OCI-LY3 (cell line): ENCODE results near the gene CTNNA3.

Source experiments
- H2AFZ ChIP-seq: fragments of 200-600, 300-600 bp; shearing (Covaris generic); 2 replicates; pipeline ENCODE4 v1.6.0; 2014; ENCODE audit warnings: antibody characterized with exemption, low read depth, low read length
- H3K27ac ChIP-seq: fragments of 200-600, 300-600 bp; sonication (generic); 2 replicates; pipeline ENCODE4 v1.5.1; 2014; ENCODE audit warnings: mild to moderate bottlenecking, low read length, moderate library complexity, mixed read lengths
- H3K27me3 ChIP-seq: fragments of 200-600, 300-600 bp; sonication (generic); 2 replicates; pipeline ENCODE4 v1.6.1; 2014; ENCODE audit warnings: low read depth, low read length, mixed read lengths
- H3K36me3 ChIP-seq: fragments of 200-600, 300-600 bp; sonication (generic); replicated peaks from 2 replicates; pipeline ENCODE3; 2014; ENCODE audit warnings: low read depth, low read length, mixed read lengths
- H3K4me1 ChIP-seq: fragments of 300-600, 200-600 bp; sonication (generic); 2 replicates; pipeline ENCODE4 v1.6.1; 2014; ENCODE audit warnings: low read length, mixed read lengths
- H3K4me2 ChIP-seq: fragments of 200-600, 300-600 bp; sonication (generic); 2 replicates; pipeline ENCODE4 v1.6.1; 2014; ENCODE audit warnings: low read length, mixed read lengths
- H3K4me3 ChIP-seq: fragments of 300-600, 200-600 bp; sonication (generic); 2 replicates; pipeline ENCODE4 v1.5.1; 2014; ENCODE audit warnings: antibody characterized with exemption, mild to moderate bottlenecking, low read length, moderate library complexity
- H3K79me2 ChIP-seq: fragments of 300-600, 200-600 bp; shearing (Covaris generic); 2 replicates; pipeline ENCODE4 v1.6.1; 2014; ENCODE audit warnings: mild to moderate bottlenecking, low read length, mixed read lengths
- H3K9ac ChIP-seq: fragments of 300-600, 200-600 bp; shearing (Covaris generic); 2 replicates; pipeline ENCODE4 v1.6.0; 2014; ENCODE audit warnings: mild to moderate bottlenecking, low read length, moderate library complexity
- H3K9me3 ChIP-seq: fragments of 200-600, 300-600 bp; shearing (Covaris generic); 2 replicates; pipeline ENCODE4 v1.6.1; 2014; ENCODE audit warnings: low read length, mixed read lengths; ENCODE audit not compliant: insufficient read depth
- H4K20me1 ChIP-seq: fragments of 200-600, 300-600 bp; sonication (generic); 2 replicates; pipeline ENCODE4 v1.6.1; 2016; ENCODE audit warnings: low read length, mixed read lengths; ENCODE audit not compliant: insufficient read depth
- EZH2phosphoT487 ChIP-seq: fragments of 200-600 bp; shearing (Covaris generic); IDR thresholded peaks from 2 replicates; pipeline ENCODE4 v1.6.1; 2018; ENCODE audit warnings: antibody characterized with exemption, mixed run types, low read depth
- TF ChIP-seq, protein P1 (sequence below): fragments of 200-600, 300-600 bp; sonication (generic); IDR thresholded peaks from 2 replicates; pipeline ENCODE4 v1.5.1; 2014; ENCODE audit warnings: antibody characterized with exemption, low read length, low read depth

Gene CTNNA3

DNA sequence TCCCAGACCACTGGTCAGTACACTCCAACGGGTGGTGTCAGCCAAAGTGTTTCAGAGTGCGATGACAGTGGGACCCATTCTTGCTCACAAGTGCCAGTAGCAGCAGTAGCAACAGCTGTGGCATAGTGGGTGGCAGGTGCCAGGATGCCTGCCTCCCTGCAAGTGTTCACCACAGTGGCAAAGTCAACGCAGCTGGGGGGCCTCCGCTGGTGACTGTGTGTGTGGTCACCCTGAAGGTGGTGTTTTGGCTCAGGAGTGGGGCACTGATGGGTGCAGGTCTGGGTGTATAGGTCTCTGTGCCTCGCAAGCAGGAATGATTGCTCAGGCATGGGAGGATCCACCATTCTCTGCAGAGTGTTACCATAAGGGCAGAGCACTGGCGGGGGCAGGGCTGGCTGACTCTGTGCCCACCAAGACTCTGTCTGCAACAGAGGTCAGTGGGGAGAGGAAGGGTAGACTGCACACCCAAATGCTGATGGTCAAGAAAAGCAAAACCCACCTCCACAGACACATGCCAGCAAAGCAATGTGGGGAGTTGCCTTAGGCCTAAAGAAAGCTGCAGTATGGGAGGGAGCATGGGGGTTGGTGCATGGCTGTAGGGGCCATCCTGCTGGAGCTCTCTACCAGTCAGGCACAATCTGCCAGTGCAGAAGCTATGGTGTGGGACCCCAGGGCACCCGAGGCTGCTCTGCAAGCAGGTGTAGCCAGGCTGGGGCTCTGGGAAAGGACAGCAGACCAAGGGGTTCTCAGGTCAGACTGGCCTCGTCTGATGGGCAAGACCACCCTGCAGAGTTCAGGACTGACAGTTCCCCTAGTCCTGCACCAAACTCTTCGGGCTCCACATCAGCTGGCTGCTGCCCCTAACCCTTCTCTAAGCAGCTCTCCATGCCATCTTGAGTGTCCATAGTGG lies 368.1 kb downstream of the CTNNA3 start:
- no peak overlapping the region for H3K27ac ChIP-seq
- H3K4me2 ChIP-seq = no peak overlapping the region
- H2AFZ ChIP-seq = no peak overlapping the region
- H4K20me1 ChIP-seq = no peaks in the 10 kb centered on the region
- no peak overlapping the region for H3K4me3 ChIP-seq
- no peaks in the 10 kb centered on the region for H3K9me3 ChIP-seq
- TF ChIP-seq, protein P1, sequence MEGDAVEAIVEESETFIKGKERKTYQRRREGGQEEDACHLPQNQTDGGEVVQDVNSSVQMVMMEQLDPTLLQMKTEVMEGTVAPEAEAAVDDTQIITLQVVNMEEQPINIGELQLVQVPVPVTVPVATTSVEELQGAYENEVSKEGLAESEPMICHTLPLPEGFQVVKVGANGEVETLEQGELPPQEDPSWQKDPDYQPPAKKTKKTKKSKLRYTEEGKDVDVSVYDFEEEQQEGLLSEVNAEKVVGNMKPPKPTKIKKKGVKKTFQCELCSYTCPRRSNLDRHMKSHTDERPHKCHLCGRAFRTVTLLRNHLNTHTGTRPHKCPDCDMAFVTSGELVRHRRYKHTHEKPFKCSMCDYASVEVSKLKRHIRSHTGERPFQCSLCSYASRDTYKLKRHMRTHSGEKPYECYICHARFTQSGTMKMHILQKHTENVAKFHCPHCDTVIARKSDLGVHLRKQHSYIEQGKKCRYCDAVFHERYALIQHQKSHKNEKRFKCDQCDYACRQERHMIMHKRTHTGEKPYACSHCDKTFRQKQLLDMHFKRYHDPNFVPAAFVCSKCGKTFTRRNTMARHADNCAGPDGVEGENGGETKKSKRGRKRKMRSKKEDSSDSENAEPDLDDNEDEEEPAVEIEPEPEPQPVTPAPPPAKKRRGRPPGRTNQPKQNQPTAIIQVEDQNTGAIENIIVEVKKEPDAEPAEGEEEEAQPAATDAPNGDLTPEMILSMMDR = no peak
- no peak for TF ChIP-seq EZH2phosphoT487
- no peaks in the 10 kb centered on the region for H3K36me3 ChIP-seq
- no peaks in the 10 kb centered on the region for H3K79me2 ChIP-seq
- no peaks in the 10 kb centered on the region for H3K4me1 ChIP-seq
- no peak overlapping the region for H3K9ac ChIP-seq
- no peaks in the 10 kb centered on the region for H3K27me3 ChIP-seq

DNA sequence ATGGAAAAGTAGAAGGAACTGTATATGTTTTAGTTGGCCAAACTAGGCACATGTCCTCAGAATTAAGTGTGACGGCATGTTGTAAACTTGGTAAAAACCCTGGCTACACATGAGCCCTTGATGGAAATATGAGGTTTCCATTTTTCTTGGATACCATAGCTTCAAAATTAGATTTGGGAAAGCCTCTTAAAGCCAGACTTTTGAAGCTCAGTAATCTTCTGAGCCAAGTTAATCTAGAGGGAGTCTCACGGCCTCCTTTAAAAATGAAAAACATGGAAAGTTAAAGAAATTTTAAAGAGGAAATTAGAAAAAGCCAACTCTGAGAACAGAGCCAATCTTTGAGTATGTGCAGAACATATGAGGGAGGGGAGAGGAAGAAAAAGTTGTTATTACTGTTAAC lies 376.0 kb downstream of the CTNNA3 start:
- H3K79me2 ChIP-seq = no peaks in the 10 kb centered on the region
- no peak overlapping the region for H3K9ac ChIP-seq
- H3K36me3 ChIP-seq = no peaks in the 10 kb centered on the region
- no peaks in the 10 kb centered on the region for H3K9me3 ChIP-seq
- TF ChIP-seq, protein P1 = no peak
- TF ChIP-seq EZH2phosphoT487 = no peak
- no peak overlapping the region for H3K27ac ChIP-seq
- no peaks in the 10 kb centered on the region for H4K20me1 ChIP-seq
- H3K4me2 ChIP-seq = no peak overlapping the region
- H3K4me3 ChIP-seq = no peak overlapping the region
- no peaks in the 10 kb centered on the region for H3K27me3 ChIP-seq
- H3K4me1 ChIP-seq = no peaks in the 10 kb centered on the region
- no peak overlapping the region for H2AFZ ChIP-seq

DNA sequence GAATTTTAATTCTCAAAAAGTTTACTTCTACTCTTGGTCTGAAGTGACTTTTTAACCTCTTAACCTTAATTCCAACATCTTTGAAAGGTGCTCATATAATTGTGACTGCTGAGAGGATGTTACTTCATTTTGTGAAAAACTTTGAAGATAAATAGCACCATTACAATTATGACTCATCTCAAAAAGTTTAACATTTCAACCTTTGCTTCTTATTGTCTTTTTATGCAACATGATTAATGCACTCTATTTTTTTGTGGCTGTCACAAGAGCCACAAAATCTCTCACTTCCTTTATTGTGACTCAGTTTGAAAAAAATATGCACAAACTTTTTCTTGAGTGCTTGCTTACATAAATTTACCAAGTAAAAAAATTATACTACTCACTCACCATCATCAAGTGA lies 387.1 kb downstream of the CTNNA3 start:
- TF ChIP-seq, protein P1 = no peak
- no peak for TF ChIP-seq EZH2phosphoT487
- no peak overlapping the region for H2AFZ ChIP-seq
- peaks cover 6% of the 10 kb centered on the region for H3K4me1 ChIP-seq
- H3K27ac ChIP-seq = no peak overlapping the region
- H3K79me2 ChIP-seq = no peaks in the 10 kb centered on the region
- H3K9me3 ChIP-seq = no peaks in the 10 kb centered on the region
- no peak overlapping the region for H3K4me2 ChIP-seq
- no peak overlapping the region for H3K9ac ChIP-seq
- no peaks in the 10 kb centered on the region for H4K20me1 ChIP-seq
- H3K27me3 ChIP-seq = no peaks in the 10 kb centered on the region
- no peak overlapping the region for H3K4me3 ChIP-seq
- H3K36me3 ChIP-seq = no peaks in the 10 kb centered on the region

DNA sequence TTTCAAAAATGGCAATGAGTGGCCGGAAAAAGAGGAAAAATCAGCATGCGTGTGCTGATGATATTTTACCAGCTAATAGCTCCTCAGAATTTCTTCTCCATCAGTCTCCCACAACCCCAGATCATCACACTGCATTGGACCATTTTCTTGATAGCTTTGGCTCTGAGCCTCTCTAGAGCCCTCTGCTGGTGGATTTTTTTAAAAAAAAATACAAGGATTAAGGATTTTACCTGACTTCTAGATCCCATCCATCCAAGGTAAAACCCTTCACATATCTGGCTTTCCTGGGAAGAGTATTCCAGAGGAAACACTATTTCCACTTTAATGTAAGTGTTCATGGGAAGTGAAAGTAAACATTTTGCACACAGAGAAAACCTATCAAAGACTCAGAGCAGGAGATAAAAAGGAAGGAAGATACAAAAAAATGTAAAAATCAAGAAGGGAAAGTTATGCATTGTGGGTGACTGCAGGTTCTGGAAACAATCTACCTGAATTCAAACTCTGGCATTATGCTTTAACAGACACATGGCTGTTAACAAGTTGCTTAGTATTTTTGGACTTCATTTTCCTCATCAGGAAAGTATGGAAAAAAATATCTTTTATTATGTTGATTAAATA lies 389.3 kb downstream of the CTNNA3 start:
- Histone ChIP-seq H4K20me1 (no peaks in the 10 kb centered on the region), H3K4me1 (peaks cover 6% of the 10 kb centered on the region), H3K36me3 (no peaks in the 10 kb centered on the region), H3K79me2 (no peaks in the 10 kb centered on the region), H2AFZ (no peak overlapping the region), H3K27ac (no peak overlapping the region), H3K9me3 (no peaks in the 10 kb centered on the region), H3K4me2 (no peak overlapping the region), H3K9ac (no peak overlapping the region), H3K27me3 (no peaks in the 10 kb centered on the region), H3K4me3 (no peak overlapping the region)
- TF ChIP-seq, protein P1 = peak; percentile 57
- TF ChIP-seq EZH2phosphoT487 = no peak
